Stimulated activated CD8-positive, alpha-beta memory T cell treated with anti-CD3 and anti-CD28 coated beads, Interleukin-15, amount 100 ng/mL, for 1 hour (primary cell): Measurements from ENCODE around the gene BFSP2.

Source experiments
- DNase-seq: peaks from one replicate; pipeline ENCODE4 v3.0.0-alpha.2; 2020; ENCODE audit warnings: low read depth

BFSP2 gene, protein sequence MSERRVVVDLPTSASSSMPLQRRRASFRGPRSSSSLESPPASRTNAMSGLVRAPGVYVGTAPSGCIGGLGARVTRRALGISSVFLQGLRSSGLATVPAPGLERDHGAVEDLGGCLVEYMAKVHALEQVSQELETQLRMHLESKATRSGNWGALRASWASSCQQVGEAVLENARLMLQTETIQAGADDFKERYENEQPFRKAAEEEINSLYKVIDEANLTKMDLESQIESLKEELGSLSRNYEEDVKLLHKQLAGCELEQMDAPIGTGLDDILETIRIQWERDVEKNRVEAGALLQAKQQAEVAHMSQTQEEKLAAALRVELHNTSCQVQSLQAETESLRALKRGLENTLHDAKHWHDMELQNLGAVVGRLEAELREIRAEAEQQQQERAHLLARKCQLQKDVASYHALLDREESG

DNA sequence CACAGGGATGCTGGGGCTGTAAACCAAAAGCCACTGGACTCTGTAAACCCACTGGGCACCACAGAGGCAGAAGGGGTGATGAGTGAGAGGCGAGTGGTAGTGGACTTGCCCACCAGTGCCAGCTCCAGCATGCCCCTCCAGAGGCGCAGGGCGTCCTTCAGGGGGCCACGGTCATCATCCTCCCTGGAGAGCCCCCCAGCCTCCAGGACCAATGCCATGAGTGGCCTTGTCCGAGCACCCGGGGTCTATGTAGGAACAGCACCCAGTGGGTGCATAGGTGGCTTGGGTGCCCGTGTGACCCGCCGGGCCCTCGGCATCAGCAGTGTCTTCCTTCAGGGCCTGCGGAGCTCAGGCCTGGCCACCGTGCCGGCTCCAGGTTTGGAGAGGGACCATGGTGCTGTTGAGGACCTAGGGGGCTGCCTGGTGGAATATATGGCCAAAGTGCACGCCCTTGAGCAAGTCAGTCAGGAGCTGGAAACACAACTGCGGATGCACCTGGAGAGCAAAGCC lies at the start of gene BFSP2:
Gene BFSP2 (plus strand): TSS at position 51 of the 510 bp plus-strand sequence. CDS start 28 bp downstream, at position 79.
- DNase-seq = no peak

DNA sequence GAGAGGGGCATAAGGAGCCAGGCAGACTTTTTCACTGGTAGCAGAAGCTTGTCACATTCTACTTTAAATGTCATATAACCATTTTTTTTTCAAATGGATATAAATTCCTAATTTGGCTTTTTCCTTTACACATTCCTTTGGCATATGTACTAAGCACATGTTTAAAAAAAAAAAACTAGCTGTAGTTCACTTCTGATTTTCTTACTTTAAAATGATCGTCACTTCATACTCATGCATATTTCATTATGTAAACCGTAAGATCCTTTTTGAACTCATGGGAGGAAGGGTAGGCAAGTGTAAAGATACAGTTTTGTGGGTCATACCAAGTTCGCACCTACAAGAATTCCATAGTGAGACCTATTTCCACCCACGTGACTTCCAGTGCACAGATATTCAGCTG lies 45.1 kb upstream of the BFSP2 start:
- no peak for DNase-seq

DNA sequence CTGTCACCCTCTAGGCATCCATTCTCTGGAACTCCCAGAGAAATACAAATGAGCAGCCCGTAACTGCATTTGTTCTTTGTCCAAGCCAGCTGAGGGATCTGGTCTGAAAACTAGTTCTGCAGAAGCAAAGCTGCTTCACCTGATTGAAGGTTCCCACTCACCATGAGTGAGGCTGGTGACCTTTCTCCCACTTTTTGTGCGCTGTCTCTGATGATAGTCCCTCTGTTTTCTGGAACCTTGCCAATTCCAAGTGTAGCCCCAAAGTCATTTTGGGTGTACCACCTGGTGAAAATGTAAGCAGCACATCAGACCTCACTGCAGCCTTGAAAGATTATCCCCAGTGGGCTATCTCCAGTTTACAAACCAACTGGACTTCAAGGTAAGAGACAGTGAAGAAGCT lies 39.4 kb upstream of the BFSP2 start:
- no peak for DNase-seq

DNA sequence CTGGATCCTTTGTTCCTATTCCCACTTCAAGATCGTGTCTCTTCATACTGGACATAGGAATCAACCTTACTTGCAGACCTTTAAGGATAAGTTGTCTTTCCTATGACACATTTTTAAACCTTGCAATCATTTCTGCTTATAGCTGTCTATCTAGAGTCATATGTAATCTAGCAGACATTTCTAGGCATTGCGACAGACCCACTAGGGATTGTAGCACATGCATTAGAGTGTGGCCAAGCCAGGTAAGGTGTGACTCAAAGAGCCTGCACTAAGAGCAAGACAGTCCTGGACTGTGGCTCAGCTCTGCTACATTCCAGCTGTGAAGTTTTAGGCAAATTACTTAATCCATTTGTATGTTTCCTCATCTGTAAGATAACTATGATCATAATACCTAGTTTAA lies 38.8 kb upstream of the BFSP2 start:
- no peak for DNase-seq

DNA sequence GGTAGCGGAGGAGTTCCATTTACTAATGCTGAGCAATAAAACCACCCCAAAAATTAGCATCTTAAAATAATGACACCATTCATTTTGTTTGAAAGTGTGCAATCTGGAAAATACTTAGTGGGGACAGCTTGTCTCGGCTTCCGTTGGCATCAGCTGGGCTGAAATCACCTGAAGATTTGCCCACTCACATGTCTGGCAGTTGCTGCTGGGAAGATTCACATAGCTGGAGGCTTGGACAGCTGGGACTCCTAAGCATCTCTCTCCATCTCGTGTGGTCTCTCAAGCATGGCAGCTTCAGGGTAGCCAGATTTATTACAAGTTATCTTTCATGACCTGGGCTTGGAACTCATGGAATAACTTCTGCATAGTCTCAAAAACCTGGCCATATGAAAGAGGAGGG lies 38.4 kb upstream of the BFSP2 start:
- DNase-seq = no peak

DNA sequence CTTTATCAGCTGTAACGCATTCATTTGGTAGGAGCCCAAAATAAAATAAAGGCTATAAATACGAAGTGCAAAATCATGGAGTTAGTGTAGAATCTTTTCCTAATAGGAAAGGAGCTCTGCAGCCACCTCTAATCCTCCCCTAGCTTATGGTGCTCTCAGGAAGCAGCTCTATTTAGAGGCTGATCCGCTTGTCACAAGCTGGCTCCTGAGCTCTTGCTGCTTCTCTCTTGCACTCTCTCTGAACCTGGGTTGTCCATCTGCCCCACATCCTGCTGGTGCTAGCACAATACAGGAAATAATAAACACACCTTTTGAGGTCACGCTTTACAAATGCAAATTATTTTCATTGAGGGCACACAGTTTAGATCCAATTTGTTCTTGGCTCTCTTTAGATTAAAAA lies 37.3 kb upstream of the BFSP2 start:
- DNase-seq = no peak

DNA sequence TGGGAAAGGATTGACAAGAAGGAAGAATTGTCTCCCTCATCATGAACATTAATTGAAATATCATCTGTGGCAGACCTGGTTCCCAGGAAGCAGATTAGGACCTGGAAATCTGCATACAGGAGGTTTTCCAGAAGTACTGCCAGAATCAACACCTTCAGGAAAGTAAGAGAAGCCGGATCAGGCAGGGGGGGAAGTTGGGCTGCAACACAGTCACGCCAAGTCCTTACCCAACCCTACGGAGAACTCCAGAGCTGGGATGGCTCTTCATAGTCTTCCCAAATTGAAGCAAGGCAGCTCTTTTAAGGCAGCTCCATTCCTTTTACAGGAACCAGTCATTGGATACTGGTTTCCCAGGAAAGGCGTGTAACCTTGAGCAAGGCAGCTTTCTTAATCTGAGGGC lies 35.2 kb upstream of the BFSP2 start:
- no peak for DNase-seq

DNA sequence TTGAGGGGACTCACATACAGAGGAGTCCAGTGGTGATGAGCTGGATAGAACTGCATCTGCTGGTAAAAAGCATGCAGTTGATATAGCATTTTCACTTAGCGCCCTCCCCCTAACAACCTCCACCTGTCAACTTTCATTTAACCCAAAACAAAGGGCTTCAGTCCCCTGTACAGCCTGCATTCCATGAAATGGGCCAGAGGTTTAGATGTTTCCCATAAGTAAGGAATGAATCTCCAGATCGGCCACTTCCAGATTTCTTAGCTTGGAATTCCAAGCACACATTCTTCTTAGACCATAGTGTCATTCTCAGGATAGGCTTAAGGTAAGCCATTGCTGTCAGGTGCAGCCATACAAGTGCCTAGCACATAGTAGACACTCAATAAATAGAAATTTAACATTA lies 32.9 kb upstream of the BFSP2 start:
- no peak for DNase-seq

DNA sequence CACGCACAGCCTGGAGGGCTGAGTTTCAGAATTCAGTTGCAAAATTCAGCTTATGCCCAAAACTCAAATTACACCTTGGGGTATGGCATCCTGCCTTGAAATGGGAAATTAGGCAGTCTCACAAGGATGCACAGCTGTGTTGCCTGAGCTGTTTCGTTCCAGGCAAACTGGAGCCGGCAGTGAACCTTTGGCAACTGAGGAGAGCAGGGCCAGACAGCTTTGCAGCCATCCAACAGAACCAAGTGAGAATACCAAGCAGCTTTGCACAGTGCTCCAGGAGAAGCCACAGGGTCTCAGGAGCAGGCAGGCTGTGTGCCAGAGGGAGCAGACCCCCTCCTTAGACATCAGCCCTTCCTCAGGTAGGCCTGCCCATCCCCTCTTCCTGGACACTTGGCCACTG lies 32.5 kb upstream of the BFSP2 start:
- no peak for DNase-seq

DNA sequence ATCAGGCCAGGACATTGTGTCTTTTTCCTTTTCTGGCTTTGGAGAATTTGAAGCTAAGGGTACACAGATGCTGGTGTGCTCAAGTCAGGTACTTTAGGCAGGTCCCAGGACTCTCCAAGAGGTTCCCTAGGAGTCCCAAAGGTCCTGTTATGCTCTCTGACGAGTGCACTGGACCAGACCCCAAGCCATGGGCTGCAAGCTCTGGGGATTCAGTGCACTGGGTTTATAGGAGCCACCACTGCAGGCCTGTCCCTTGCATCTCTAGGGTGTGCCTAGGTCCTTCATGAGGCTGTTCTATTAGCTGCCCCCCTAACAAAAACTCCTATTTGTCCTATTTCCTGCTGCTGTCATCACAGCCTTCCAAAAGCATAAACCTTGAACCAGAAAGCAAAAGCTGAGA lies 31.9 kb upstream of the BFSP2 start:
- no peak for DNase-seq

DNA sequence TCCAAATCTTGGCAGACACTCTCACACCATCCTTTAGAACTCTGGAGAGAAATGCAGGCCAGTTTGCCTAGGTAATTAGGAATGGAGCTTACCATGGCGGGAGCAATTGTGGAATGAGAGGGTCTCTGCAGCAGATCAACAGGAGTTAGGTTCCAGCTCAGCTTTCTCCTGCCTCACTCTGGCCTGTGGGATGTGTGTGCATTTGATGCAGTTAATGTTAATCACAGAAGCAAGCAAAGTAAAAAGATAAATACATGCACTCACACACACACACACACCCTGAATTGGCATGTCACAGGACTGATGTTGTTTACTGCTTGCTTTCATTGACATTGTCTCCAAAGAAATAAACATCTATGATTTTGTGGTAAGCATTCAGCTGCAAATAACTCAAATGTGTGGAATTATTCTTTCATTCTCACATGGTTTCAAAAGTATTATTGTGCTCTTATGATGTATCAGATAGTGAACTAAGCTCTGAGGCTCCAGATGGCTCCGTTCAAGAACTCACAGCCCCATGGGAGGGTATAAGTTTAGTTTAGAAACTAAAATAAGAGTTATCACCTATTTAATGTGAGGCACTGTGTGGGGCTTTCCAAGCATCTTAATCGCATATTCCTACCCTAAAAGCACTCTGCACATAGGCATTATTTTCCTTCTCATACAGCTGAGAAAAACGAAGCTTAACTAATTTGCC lies 31.3 kb upstream of the BFSP2 start:
- no peak for DNase-seq

DNA sequence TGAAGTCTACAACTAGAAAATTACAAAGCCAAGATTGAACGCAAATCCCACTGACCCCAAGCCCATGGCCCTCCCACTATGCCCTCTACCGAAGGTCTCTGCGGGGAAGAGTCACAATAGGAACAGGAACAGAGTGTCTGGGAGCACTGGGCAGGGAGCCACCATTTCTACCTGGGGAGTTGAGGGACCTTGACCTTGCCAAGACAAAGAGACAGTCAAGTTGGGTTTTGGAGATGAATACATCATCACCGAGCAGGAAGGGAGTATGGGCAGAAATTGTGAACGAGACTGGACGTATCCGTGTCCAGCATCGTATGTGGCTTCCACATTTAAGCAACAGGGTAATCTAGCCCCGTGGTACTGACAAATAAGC lies 30.8 kb upstream of the BFSP2 start:
- DNase-seq = no peak

DNA sequence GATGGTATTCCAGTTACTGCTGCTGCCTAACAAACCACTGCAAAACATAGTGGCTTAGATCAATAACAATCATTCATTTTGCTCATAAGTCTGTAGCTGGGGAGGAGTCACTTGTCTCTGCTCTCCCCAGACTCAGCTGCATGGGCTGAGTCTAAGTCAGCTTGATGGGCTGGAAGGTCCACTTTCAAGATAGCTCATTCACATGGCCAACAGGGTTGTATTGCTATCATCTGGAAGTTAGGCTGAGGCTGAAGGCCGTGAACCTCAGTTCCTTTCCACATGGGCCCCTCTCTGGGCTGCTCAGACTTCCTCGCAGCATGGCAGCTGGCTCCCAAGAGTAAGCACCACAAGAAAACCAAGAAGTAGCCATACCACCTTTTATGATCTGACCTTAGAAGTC lies 28.7 kb upstream of the BFSP2 start:
- no peak for DNase-seq

DNA sequence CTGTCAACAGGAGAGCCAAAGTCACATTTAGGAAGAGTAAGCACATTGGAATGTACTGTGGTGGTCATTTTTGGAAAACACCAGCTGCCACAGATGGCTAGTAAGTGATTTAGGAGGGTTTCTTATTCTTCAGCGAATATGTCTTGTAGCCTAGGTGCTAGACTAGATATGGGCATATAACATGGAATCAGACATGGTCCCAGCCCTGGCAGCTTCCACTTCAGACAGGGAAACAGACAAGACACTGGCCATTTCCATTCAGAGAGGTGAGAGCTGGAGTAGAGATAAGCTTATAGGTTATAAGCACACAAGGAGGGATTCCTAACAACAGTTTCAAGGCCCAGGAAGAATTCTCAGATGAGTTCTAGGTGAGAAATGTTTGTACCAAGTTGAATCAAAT lies 28.2 kb upstream of the BFSP2 start:
- no peak for DNase-seq

DNA sequence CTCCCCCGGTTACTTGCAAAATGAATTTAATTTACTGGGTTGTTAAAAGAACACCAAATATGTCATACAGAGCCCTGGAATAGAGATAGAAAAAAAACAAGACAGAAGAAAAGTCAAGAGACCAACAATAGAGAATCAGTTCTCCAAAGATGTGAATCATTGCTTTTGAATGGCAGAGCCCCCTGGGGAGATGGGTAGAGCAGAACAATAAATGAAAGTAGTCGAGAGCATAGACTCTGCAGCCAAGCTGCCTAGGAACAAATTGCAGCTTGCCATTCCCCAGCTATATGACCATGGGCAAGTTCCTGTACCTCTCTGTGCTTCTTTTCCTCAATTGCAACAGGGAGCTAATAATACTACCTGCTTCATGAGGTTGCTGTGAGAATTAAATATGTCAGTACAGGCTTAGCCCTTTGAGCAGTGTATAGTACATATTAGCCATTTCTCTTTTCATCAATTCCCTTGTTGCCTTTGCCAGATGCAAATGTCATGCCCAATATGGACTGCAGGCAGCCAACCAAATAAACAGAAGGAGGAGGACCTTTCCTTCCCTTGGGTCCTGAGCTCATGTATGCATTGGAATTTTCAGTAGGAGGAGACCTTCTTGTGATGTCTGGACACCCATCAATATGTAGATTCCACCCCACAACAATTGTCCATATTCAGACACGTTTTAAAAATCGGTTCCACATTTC lies 25.0 kb upstream of the BFSP2 start:
- no peak for DNase-seq

DNA sequence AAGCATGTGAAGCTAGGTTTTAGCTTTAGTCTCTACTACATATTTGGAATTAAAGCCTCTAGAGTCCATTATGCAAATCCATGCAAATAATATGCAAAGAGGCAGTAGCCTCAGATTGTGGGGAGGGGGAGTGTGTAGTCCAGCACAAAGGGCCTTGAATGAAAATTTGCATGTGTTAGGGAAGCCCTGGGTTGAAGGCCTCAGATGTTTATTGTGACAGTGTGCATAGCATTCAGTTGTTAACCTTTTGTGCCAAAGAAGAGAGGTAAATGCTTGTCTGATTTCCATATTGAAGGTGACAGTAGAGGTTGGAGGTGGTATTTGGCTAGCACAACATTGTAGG lies 24.5 kb upstream of the BFSP2 start:
- DNase-seq = no peak

DNA sequence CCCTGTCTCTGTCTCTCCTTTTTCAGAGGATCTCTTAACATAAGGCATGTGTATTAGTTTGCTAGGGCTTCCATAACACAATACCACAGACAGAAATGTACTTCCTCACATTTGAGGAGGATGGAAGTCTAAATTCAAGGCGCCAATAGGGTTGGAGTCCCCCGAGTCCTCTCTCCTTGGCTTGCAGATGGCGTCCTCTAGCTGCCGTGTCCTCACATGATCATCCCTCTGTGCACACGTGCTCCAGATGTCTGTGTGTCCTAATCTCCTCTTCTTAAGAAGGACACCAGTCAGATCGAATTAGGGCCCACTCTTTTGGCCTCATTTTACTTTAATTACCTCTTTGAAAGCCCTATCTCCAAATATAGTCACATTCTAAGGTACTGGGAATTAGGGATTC lies 23.0 kb upstream of the BFSP2 start:
- DNase-seq = no peak

DNA sequence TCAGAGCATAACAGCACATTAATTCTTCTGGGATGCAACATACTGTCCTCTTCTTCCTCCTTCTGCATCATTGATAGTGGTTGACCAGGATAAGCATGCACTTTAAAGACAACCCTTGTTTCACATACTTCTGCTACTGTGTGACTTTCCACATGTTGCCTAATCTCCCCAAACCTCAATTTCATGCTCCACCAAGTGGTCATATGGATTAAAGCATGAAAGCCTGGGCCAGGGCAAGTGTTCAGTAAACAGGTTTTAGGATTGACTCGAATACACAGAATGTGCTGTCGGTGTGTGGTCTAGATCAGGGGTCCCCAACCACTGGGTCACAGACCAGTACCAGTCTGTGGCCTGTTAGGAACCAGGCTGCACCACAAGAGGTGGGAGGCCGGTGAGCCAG lies 22.5 kb upstream of the BFSP2 start:
- no peak for DNase-seq

DNA sequence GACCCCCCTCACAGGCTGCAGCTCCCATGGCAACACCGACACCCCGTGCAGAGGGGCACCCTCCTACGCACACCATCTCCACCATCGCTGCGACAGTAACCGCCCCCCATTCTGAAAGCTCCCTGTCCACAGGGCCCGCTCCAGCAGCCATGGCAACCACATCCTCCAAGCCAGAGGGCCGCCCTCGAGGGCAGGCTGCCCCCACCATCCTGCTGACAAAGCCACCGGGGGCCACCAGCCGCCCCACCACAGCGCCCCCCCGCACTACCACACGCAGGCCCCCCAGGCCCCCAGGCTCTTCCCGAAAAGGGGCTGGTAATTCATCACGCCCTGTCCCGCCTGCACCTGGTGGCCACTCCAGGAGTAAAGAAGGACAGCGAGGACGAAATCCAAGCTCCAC lies 19.9 kb upstream of the BFSP2 start:
- no peak for DNase-seq

DNA sequence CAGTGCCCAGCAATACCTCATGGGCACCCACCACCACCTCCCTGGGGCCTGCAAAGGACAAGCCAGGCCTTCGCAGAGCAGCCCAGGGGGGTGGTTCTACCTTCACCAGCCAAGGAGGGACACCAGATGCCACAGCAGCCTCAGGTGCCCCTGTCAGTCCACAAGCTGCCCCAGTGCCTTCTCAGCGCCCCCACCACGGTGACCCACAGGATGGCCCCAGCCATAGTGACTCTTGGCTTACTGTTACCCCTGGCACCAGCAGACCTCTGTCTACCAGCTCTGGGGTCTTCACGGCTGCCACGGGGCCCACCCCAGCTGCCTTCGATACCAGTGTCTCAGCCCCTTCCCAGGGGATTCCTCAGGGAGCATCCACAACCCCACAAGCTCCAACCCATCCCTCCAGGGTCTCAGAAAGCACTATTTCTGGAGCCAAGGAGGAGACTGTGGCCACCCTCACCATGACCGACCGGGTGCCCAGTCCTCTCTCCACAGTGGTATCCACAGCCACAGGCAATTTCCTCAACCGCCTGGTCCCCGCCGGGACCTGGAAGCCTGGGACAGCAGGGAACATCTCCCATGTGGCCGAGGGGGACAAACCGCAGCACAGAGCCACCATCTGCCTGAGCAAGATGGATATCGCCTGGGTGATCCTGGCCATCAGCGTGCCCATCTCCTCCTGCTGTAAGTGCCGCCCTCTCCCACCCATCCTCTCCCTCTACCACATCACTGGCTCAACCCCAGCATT lies 19.2 kb upstream of the BFSP2 start:
- no peak for DNase-seq

DNA sequence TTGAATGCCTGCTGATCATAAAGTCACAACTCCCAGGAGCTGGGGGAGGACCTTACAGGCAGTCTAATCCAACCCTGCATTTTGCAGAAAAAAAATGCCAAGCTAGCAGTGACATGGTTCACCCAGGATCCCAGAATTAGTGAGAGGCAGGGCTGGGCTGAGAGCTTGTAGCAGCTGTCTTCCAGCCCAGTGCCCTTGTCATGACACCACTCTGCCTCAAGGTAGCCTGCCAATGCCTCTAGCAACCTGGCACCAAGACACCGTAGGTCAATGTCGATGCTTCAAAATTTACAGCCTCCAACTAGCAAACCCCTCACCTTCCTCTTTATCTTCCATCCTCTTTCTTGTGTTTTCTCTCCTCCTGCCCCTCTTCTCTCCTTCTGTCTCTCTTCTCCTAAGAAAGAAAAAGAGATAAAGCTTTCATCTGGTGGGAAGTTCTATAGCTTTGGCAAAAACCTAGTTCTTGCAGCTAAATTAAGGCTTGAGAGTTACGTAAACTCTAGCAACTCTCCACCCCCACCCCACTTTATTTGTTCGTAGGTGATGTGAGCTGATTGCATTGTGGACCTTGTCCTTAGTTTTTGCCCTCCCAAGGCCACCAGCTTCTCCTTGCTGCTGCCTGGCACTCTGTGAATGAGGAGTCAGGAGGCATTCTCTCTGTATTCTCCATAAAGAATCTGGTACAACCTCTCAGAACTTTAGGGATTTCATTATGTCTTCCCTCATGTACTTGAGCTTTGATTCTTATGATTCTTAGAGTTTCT lies 18.3 kb upstream of the BFSP2 start:
- DNase-seq = no peak

DNA sequence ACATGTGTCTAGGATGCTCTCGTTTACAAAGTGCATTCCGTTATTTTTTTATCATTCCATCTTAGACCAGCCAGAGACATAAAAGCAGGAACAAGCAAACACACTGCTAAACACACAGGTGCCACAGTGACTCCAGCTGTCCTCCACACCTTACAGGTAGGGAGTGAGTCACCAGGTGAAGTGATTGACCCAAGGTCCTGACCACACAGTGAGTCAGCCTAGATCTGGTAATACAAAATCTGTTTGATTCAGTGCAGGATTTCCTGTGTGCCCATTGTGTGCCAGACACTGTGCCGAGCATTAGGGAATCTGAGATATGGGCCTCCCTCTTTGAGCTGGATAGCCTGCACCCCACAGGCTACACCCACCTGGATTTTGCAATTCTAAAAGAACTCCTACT lies 16.7 kb upstream of the BFSP2 start:
- no peak for DNase-seq
